HG03558 (cell line): Measurements from ENCODE around the gene RIMS3.
A peak's percentile ranks its signal among the peaks of the same experiment; 100 is the strongest.

ENCODE experiments used
- ATAC-seq: cut with Tn5 transposase; IDR thresholded peaks from one replicate; pipeline ENCODE4 v1.9.1; 2021; ENCODE audit warnings: moderate number of reproducible peaks; ENCODE audit not compliant: unreplicated experiment; ENCODE audit errors: extremely low read depth

The RIMS3 gene

DNA sequence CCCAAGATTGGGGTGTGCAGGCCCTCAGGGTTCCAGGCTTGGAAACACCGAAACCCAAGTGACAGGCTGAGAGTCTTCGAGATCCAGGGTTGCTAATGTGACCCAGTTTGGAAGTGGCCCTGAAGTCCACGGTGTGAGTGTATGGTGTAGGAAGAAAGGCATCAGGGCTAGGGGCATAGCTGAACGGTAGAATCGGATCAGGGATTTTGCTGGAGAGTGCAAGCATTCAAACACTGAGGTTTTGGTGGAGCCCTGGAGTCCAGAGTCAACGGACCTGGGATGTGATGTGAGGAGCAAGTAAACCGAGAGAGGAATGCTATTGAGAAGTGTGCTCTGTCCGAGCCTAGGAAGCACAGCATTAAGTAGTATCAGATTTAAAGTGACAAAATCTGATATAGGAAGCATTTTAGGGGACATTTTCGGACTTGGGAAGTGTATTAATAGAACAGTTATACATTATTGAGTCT is 27.0 kb upstream of the RIMS3 start:
- no peak for ATAC-seq

DNA sequence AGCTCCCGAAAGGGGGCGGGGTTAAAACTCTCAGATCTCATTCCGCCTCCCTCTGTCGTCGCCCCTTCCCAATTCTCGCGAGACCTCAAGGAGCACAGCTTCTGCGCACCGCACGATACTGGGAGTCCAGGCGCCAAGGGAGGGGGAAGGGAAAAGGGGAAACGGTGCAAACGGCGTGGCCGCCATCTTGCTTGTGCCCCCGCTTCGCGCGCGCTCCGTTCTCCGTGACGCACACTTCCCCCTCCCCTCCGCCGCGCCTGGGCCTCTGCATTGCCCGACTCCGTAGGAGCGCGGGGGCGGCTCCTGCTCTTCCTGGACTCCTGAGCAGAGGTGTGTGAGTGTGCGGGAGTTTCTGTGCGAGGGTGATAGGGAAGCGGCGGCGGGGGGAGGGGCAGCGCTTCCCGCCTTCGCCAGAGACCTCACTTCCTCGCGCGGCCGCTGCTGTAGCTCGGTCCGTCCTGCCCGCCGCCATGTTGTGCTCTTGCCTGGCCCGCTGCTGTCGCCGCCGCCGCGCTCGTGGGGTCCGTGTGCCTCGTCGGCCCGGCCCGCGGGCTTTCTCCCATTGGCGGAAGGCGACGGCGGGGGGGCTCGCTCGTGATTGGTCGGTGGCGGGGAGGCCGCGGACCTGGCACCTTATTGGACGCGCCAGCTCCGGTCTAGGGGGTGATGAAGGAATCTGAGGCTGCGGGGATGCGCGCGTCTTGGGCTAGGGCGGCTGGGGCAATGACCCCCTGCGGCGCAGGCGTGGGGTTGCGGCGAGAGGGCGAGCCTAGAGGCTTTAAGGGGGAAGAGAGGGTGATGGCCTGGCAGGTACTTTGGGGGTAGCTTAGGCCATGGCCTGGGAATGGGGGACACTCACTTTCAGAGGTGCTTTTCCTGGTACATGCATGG is 26.3 kb upstream of the RIMS3 start, which contains the start of gene NFYC:
Gene NFYC, plus strand, starts transcription at position 167 of the 891 bp plus-strand sequence. CDS start 47,140 bp downstream, outside the sequence.
- peak; percentile 50 for ATAC-seq

DNA sequence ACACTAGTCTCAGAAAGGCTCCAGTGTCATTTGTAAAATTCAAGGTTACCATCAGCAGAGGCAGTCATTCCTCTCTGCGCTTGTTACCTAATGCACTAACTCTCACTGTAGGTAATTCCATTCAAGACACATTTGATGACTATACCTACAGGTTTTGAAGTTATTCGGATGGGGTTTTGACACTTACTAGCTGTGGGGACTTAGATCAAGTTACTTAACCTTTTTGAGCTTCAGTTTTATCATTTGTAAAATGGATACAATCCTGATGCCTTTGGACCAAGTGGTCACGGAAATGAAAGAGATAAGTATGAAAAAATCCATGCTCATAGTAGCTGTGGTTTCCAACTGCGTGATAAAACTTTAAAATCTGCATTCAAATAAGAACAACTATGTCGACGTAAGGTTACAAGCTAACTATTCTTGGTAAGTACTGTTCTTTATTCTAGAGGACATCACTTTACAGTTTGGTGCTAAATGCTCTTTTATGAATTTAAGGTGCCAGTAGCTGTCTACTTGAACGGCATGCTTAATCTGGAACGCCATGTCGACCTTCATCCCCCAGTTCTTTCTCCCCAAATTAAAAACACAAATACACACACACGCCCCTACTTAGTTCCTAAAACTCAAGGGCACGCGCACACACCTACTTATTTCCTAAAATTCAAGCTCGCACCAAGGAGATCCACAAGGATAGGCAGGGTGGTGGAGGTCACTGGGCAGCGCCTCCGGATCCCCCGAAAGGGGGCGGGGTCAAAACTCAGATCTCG is 25.5 kb upstream of the RIMS3 start:
- no peak for ATAC-seq

DNA sequence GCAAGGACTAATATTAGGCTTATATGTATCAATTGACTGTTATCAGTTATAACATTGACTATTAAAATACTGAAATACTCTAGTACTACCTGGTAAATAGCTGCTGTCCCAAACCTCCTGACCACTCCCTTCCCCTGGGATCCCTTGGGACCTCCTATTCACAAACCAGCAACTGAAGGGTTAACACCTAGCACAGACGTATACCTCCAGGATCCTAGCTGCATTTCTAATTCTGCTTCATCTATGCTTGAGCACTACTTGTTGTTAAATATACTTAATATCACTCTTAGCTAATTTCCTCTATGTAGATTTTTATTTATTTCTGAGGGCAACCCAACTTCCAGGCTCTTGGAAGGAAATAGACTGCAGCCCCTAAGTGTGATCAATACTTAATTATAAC is 24.3 kb upstream of the RIMS3 start:
- ATAC-seq = no peak

DNA sequence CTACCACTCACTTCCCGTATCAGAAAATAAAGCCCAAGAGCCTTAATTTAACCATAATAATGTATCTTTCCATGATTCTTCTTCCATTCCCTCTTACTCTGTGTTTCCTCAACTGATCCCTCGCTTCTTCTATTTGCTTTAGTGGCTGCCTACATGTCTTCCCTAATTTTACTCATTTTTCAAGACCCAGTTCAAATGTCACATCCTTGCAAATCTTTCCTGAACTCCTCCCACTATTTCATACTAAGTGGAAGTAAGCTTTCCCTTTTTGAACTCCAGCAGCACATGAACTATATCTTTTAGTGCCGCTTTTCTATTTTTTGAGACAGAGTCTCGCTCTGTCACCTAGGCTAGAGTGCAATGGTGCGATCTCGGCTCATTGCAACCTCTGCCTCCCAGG is 22.2 kb upstream of the RIMS3 start:
- ATAC-seq = no peak

DNA sequence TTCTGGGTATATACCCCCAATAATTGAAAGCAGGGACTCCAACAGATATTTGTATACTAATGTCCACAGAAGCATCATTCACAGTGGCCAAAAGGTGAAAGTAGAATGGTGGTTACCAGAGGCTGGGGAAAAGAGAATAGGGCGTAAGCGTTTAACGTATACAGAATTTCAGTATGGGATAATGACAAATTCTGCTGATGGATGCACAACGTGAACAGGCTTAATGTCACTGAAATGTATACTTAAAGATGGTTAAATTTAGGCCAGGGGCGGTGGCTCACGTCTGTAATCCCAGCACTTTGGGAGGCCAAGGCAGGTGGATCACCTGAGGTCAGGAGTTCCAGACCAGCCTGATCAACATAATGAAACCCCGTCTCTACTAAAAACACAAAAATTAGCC is 21.6 kb upstream of the RIMS3 start:
- no peak for ATAC-seq

DNA sequence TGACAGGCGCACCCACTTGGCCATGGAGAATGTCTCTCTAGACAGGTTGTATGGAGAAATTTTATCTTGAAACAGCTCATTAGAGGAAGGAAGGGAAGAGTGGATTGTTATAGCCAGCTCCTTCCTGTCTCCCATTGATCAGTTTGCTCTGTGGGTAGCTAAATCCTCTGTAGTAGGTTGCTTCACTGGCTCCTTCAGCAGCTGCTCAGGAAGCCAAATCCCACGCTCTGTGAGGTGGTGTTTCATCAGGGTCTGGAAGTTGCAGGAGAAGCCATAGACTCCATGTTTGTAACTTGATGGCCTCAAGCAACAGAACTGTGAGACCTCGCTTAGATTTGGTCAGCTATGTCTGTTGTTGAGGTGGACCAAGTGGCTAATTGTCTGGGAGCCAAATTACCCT is 19.2 kb upstream of the RIMS3 start:
- ATAC-seq = no peak

DNA sequence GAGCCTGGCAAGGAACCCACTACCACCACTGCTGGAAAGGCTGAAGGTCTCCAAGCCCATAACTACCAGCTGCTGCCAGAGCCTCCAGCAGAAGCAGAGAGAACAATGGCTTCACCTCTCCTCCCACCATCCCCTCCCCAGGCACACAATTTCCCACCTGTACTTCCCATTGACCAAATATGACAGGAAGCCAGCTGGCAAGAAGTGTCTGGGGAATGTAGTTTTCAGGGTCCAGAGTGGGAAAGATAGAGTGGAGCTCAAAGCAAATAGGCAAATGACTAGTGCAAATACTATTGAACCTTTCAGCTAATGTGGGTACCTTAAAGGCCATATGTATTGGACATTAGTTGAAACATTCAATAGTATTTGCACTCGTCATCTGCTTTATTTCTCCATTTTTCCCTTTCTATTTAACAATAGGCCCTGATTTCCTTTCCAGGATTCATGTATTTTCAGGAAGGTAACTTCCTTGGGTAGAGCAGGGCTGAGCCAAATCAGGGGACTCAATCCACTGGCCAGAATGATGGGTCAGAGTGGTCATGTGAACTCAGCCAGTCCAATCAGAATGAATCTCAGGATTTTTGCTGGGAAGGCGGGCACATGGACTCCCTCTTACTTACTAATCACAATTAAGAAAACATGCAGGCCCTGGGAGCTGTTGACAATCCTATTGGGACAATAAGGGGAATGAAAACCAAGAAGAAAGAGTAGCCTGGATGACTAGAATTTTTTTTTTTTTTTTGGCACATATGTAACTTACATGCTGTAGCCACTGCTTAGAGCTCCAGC is 13.9 kb upstream of the RIMS3 start:
- ATAC-seq = no peak

DNA sequence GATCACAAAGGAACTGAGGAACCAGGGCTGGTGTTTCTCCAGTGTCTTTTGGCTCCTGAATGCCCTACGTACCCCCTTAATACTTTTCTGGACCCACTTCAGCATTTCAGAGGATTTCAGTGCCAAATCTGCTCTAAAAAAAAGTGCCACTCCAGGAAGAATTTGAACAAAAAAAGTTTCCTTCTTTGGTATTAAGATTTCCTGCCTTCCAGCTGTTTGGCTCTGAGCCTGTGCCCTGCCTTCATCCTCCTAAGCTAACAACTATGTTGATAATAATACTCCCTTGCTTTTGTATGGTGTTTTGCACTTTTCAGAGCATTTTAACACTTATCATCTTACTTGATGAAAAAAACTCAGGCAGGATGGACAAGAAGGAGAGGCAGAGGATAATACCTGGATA is 11.0 kb upstream of the RIMS3 start:
- no peak for ATAC-seq

DNA sequence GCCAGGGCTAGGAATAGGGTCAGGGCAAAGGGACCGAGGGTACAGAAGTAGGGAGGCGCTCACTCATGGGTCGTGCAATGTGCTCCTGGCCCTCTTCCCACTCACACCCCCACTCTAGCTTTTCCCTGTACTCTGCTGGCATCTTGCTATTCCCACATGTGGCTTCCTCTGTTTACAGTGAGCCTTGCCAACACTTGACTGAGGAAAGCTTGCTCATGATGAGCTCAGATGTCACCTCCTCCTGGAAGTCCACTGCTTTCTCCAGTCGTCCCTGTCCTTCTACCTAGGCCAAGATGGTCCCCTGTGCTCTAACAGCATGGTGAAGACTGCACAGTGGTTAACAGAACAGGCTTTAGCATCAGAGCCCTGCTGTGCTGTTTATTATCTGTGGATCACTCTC is 8.0 kb upstream of the RIMS3 start:
- no peak for ATAC-seq

DNA sequence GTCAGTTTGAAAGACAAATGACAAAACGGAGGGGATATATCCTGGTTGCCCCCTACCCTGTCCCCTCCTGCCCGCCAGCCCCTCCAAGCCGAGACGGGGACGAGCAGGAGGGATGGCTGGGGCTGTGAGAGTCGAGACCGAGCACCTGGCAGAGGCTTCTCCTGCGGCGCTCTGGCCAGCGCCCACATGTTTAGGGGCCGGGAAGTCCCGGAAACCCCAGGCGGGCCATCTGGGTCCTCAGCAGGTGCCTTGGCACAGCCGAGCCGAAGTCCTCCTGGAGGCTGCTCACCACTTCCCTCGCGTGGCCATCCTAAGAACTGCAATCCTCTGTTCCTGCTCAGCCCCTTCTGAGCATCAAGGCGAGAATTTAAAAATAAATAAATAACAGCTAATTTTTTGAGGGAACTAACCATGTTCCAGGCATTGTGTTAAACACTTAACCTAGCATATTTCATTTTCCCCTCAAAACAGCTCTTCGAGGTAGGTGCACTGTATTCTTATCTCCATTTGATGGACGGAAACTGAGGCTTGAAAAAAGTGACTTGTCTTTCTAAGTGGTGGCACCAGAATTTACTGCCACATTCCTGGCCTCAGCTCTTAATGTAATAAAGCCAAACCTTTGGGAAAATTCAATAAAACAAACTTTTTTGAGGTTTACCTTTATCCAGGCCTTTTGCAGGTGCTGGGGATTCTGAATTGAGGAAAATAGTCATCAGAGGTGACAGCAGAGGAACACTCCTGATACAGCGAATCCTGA is 3.5 kb upstream of the RIMS3 start:
- ATAC-seq = no peak

DNA sequence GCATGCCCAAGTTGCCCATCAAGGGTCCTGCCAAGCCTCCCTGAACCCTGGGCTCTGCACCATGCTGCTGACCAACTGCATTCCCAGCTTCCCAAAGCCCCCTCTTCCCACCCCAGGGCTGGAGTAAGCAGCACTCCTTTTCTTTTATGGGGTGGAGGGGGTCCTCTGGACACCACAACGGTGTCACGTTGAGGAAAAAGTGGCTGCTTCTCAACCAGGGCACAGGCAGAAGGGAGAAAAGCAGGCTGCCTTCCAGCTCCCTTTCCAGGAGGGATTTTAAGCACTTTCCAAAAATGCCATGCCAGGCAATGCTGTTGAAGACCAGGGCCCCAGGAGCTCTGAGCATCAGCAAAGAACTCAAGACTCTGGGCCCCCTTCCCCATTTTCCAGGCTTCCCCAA is 691 bp downstream of the RIMS3 start:
- no peak for ATAC-seq

DNA sequence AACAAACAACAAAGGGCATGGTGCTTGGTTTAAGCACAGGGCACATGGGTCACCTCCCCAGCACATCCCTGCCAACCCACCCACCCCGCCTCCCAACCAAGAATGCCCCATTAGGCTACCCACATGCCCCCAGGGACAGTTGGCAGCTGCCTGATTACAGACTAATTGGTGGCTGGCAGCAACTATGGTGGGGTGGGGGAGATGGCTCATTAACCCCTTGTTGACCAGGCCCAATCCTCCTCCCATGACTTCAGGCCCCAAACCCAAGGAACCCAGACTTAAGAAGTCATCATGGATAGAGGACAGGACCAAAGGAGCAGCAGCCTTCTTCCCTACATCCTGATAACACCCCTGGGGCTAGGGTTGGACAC is 1.3 kb downstream of the RIMS3 start:
- no peak for ATAC-seq

DNA sequence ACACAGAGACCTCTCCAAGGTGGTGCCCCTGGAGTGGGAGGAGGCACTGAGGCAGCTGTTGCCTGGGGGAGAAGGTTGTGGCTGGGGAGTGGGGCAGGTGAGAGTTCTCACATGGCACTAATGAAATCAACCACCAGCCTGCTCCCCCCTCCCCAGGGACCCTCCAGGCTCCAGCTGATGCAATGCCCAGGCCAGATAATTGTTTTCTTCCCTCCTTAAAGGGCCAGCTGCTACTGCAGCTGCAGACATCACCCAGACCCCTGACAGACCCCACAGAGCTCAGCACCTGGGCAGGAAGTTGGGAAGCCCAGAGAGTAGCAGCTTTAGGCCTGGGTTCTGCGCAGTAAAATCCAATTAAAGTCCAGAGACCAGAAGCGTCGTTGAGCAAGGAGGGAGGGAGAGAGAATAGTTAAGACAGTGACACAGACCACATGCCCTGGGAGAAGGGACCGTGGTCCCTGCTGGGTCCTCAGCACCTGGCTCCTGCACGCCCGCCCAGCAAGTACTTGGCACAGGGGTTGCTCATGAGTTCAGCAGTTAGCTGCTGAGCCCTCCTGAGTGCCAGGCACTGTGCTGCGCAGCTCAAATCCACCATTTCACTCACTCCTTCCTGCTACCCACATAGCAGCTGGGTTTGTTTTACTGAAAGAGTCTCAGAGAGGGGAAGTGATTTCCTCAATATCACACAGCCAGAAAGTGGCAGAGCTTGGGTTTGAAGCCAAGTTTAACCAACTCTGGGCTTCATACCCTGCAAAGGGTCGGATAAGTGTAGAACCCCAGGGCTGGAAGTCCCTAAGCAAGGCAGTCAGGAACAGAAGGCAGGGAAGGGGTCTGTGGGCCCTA is 1.9 kb downstream of the RIMS3 start:
- ATAC-seq = no peak

DNA sequence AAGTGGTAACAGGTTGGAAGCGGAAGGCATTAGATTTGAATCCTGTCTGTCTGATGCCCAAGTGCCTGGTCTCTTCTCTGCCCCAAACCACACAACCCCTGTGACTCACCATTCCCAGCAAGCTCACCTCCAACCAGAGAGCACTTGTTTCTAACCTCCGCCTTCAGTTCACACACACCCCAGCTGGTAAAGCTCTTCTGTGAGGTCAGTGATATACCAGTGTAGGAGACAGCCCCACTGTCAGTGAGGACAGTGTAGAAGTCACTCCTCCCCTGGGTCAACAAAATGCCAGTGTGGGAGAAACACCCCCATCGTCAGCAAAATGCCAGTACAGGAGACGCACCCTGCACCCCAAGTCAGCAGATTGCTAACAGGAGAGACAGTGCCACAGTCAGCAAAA is 2.6 kb downstream of the RIMS3 start:
- no peak for ATAC-seq

DNA sequence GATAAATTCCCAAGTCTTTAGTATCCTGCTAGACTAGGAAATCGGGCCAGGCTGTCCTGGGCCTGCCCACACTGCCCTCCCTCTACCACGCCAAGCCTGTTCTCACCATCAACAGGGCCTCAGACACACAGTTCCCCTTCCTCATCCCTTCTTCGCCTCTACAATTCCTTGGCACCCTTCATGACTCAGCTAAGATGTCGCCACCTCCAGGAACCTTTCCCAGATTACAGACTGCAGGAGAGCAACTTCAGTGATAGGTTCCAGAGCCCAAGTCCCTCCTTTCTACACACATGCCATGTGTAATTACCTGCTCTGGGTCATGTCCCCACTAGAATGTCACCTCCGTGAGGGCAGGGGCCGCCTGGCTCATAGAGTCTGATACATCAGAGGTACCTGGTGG is 3.3 kb downstream of the RIMS3 start:
- no peak for ATAC-seq

DNA sequence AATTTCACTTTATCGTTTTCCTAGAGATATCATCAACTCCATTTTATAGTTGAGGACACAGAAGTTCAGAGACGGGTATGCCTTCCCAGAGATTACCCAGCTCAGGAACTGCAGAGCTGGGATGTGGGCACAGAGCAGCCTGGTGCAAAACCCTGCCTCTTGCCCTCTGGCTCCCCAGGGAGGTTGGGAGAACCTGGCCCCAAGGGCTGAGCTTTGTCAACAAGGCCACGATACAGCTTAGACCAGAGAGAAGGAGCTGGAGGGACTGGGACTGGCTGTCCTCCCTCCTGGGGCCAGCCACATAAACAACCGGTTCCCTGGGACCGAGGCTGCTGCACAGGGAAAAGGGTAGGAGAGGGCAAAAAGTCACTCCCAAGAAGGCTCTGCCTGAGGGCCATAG is 3.8 kb downstream of the RIMS3 start:
- no peak for ATAC-seq

DNA sequence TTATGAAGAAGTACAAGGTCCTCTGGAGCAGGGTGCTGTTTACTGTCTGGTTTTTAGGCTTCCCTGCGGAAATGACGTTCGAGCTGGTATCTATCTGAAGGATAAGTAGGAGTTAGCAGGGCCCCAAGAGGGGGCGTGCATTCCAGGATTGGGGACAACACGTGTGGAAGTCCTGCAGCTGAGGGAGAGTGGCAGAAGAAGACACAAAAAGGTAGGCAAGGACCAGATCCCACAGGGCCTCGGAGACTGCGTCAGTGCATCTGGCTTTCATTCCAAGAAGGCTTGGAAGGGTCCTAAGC is 5.9 kb downstream of the RIMS3 start:
- no peak for ATAC-seq
